Measurements from ENCODE around the gene SPEM2. TPM values are rescaled to one million over a fixed set of nuclear protein-coding genes. Genes with fewer than 3 reads are reported as not detected.
"Not testable (repeated sequence)": the region's sequence is repeated elsewhere in the genome, so short reads cannot be mapped to it uniquely, and the experiment has no call there.

The SPEM2 gene
- total RNA-seq, 1 donor from 2014 or later: not detected

GRCh38 chr17:7442142-7442541 lies 16.7 kb downstream of the SPEM2 start:
- no peak for DNase-seq (ENCODE audit: low read depth in 2 of 2)

- peak in 1 of 2 donors; percentile 58 for DNase-seq (ENCODE audit: low read depth in 2 of 2)
Measured at GRCh38 chr17:7443499-7444485, 18.4 kb downstream of the SPEM2 start.

DNA sequence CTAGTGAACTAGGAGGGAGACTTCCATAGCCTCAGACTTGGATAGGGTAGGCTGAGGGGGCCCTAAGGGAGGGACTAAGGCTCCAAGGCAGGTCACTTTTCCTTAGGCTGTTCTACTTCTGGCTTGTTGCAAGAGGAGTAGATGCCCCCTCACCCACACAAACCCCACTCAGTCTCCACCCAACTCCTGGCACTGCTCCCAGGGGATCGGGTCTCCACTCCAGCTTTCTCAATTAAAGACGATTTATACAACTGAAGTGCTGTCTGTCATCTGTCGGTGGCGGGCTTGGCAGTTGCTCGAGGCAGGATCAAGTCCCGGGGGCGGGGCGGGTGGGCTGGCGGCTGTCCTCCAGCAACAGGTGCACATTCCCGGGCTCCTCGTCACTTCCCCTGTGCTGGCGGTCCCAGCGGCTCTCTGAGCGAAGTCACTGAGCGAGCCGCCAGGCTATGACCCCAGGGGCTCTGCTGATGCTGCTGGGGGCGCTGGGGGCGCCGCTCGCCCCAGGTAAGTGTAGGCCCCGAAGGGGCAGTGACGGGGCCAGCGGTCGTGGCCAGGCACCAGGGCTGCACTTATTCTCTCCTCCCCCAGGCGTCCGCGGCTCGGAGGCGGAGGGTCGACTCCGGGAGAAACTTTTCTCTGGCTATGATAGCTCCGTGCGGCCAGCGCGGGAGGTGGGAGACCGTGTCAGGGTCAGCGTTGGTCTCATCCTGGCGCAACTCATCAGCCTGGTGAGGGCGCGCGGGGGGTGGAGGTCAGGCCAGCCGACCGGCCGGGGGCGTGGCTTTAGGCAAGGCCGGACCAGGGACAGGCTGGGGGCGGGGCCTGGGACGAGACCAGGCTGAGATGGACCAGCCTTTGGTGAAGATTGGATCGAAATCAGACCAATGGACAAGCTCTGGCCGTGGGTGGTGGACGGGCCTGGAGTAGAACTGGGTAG lies 19.5 kb downstream of the SPEM2 start, which contains the start of gene CHRNB1:
CHRNB1 (plus strand) TSS at position 380 of the 937 bp plus-strand sequence; CDS start at position 447, 67 bp downstream.
- peak; percentile 48 for DNase-seq (ENCODE audit: low read depth in 2 of 2)

- no peak for DNase-seq (ENCODE audit: low read depth in 2 of 2)
Measured at GRCh38 chr17:7445619-7445968, 20.2 kb downstream of the SPEM2 start.

- no peak for DNase-seq (ENCODE audit: low read depth in 2 of 2)
Measured at GRCh38 chr17:7448461-7448860, 23.0 kb downstream of the SPEM2 start.

DNA sequence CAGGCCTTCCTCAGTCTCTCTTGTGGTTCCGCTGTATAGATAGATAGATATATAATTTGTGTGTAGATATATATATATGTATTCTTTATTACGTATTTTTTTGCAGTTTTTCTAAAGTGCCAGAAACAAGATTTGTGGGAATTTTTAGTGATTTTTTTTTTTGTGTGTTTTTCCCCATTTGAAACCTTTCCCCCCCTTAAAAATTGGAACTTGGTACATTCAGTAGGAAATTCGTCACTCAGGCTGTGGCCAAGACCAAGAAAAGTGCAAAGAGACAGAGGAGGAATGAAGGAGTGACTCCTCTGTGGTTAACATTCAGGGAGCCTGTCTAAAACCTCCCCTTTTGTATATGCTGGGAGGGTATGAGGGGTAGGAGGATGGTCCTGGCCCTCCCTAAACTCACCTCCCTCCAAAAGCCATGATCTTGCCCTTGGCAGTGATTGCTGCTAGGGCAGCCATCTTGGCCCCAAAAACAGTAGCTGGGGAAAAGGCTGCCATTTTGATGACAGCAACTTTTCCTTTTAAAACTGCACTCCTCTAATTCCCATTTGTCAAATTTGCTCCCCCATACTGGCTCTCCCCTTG lies 34.6 kb downstream of the SPEM2 start:
- DNase-seq (ENCODE audit: low read depth in 2 of 2): no peak

GRCh38 chr17:7460850-7461660 lies 35.6 kb downstream of the SPEM2 start:
- no peak for DNase-seq (ENCODE audit: low read depth in 2 of 2)

DNA sequence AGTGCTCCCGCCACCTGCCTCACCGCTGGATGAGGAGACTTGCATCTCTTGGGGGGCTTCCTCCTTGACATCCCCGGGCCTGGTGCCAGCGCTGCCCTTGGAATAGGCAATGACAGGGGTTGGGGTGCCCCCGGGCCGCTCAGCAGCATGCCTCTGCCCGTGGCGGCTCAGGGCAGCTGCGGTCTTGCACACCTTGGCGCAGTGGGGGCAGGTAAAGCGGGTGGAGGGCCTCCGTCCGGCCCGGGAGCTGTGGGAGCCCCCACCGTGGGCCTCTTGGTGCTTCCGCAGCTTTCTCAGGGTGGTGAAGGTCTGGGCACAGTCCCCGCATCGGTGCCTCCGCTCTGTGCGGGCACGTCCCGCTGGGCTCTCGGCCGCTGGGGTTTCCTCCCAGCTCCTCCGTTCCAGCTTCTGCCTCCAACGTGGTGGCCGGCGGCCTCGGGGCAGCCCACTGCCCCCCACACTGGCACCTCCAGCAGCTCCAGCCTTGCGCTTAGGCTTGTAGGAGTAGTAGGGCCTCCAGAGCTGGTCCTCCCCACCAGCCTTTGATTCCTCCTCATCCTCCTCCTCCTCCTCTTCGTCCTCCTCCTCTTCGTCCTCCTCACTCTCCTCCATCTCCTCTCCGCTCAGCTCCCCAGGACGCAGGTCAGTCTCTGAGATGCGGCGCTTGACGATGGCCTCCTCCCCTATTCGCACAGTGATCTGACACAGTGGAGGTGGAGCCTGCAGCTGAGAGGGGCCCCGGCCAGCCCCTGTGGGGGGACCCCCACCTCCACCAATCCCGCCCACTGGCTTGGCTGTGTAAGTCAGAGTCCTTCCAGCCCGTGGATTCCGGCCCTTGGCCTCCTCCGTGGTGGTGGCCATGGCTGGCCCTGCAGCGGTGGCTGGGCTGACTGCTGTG lies 37.3 kb downstream of the SPEM2 start:
- no peak for DNase-seq (ENCODE audit: low read depth in 2 of 2)

GRCh38 chr17:7463372-7463846 lies 38.0 kb downstream of the SPEM2 start:
- DNase-seq (ENCODE audit: low read depth in 2 of 2): no peak

DNA sequence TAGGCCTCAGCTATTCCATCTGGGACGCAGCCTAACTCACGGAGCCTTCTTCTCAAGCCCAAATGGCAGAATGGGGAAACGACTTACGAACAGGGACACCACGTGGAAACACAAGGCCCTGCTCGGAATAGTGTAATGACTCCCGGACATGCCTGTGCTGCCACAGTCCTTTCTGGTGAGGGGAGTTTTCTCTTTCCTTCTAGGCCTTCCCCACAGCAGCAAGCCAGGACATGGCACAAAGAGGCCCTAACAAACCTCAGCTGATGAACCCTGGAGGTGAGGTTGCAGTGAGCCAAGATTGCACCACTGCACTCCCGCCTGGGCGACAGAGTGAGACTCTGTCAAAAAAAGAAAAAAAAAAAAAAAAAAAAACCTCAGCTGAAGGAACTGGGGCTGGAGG lies 38.7 kb downstream of the SPEM2 start:
- DNase-seq (ENCODE audit: low read depth in 2 of 2): no peak

DNA sequence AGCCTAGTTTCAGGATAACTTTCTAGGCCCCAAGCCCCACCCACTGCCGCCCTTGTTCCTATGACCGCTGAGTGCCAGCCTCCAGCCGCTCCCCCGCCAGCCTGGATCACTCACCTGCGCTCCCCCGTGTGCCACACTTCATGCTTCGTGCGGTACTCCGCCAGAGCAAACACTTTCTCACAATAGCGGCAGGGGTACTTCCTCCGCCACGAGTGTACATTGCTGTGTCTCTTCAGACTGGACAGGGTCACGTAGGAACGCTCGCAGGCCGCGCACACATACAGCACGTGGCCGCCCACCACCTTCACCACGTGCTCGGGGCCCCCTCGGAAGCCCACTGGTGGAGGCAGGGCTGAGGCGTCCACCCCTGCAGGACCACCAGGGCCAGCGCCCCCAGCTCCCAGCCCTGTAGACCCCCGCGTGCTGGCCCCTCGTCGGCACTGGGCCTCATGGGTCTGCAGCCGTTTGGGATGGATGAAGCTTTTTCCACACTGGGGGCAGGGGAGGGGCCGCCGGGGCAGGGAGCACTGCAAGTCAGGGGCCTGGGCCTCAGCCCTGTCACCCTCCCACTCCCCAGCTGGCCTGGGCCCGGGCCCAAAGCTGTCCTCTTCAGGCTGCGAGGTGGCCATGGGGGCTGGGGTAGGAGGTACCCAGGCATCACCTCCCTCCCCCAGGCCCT lies 40.3 kb downstream of the SPEM2 start:
- DNase-seq (ENCODE audit: low read depth in 2 of 2): no peak

- DNase-seq (ENCODE audit: low read depth in 2 of 2): no peak
Measured at GRCh38 chr17:7466318-7466638, 40.9 kb downstream of the SPEM2 start.

DNA sequence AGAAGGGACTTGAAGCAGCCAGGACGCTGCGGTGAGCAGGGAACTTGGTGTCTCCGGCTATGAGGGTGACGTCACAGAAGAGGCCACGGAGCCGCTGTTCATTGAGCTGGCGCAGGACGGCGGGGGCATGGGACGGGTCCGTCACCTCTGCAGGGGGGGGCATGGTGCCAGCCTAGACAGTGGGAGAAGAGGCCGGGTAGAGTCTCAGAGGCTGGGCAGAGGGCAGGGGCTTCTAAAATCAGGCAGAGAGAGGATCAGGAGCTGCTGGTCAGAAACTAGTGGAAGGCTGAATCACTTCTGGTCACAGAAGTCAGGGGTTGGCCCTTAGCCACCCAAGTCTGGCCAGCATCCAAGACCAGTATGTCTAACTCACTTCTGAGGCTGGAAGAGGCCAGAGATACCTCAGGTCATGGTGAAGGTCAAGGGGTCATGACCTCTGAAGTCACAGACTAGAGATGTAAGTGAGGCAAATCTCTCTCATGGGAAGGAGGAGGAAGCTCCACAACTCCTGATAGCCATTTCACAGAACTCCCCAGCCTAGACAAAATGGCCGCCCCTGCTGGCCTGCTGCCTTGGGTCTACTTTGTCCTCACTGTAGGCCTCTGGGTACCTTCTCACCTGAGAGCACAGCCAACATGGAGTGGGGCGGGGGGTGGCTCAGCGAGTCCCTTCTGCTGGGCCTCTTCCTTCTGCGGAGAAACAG lies 41.4 kb downstream of the SPEM2 start:
- peak; percentile 43 to 82 for DNase-seq (ENCODE audit: low read depth in 2 of 2)

DNA sequence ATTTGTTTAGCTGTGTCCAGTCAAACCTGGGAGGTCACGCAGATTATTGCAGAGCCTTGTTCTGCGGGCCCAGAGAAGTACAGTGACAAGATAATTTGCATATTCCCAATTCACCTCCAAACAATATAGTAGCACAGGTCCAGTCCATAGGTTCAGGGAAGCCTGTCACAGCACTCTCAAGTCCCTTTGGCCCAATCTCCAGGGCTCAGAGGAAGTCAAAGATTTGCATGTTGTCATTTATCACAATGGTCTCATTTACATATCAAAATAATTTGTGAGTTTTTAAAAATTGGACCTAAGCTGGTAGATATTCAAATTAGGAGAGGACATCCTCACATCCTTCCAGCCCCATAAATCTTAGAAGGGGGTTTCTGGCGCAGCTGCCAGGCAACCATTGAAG lies 42.1 kb downstream of the SPEM2 start:
- no peak for DNase-seq (ENCODE audit: low read depth in 2 of 2)

GRCh38 chr17:7468290-7468689 lies 42.9 kb downstream of the SPEM2 start:
- DNase-seq (ENCODE audit: low read depth in 2 of 2): no peak

DNA sequence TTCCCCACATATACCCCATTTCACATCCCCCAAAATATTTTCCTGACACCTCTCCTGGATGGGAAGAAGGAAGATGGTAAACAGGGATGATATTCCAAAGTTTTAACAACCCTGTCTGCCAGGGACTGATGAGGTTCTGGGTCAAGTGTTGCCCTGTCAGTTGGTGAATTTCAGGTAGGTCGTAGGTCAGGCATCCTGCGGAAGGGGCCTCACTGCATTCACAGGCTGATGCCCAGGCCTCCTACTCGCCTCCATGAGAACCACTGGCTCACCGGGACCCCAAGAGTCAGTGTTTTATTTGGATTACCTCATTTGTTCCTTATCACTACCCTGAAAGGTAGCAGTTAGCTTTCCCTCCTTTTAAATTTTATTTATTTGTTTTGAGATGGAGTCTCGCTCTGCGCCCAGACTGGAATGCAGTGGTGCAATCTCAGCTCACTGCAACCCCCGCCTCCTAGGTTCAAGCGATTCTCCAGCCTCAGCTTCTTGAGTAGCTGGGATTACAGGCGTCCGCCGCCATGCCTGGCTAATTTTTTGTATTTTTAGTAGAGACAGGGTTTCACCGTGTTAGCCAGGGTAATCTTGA lies 43.5 kb downstream of the SPEM2 start:
- no peak for DNase-seq (ENCODE audit: low read depth in 2 of 2)

- not testable (repeated sequence) for DNase-seq (ENCODE audit: low read depth in 2 of 2)
Measured at GRCh38 chr17:7469843-7470242, 44.4 kb downstream of the SPEM2 start.

- DNase-seq (ENCODE audit: low read depth in 2 of 2): not testable (repeated sequence)
Measured at GRCh38 chr17:7470457-7470973, 45.1 kb downstream of the SPEM2 start.

Measured in lung microvascular endothelial cell (primary cell).